ENCODE data around the gene RASGRF2.

DNA sequence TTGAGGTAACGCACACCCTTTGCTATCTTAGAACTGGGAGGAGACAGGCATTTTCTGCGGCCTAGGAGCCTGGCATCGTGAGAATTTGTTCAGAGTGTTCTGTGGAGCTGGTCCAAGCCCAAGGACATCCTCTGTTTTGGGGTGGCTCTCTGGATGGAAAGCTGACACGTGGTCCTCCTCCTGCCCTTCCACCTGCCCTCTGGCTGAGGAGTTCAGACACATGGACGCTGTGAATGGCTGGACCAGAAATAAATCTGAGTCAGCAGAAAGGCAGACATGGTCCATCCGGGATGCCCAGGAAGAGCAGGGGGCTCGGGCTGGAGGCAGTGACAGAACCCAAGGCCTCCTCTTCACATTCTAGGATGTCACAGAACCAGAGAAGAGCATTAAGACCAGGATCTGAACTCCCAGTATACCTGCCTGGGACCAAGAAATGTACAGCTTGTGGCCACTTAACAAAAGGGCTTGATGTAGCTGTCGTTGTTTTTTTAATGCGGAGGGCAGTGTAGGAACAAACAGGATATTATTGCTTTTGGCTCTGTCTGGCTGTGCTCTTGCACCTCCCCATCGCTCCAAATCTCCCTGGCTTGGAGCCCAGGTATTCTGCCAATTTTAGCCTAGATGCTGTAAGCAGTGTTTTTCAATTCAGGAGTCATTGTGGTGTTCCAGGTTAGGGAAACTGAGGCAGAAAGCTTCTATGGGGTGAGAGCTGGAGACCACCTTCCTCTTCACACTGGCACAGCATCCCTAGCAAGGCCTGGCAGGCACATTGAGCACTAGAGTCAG lies 275.3 kb downstream of the RASGRF2 start:
- TF ChIP-seq POLR2AphosphoS5 (IDR thresholded peaks at IDR 0.05), result no peak
- no peak for TF ChIP-seq CTCF (IDR thresholded peaks at IDR 0.05 in 8 of 11, conservative IDR thresholded peaks at IDR 0.05 in 3 of 11)
- no peak for TF ChIP-seq POLR2A (IDR thresholded peaks at IDR 0.05)

Measured in spleen (tissue), 7 donors.